HFF-Myc (cell line): ENCODE data around the gene KIRREL3.

Experiments
- DNase-seq: peaks from one replicate; pipeline ENCODE4 v3.0.0-alpha.2; 2011; ENCODE audit warnings: low read depth; ENCODE audit errors: extremely low read depth
- H3K4me3 ChIP-seq: replicated peaks from 2 replicates; pipeline ENCODE4 v1.5.1; 2011; ENCODE audit warnings: low read depth, mild to moderate bottlenecking, control low read depth, low read length
- CTCF ChIP-seq: IDR thresholded peaks from 2 replicates; pipeline ENCODE4 v1.5.1; 2012; ENCODE audit warnings: mild to moderate bottlenecking, low read depth, low read length, control low read depth; ENCODE audit errors: missing control alignments

The KIRREL3 gene

GRCh38 chr11:126451211-126451802 lies 549.3 kb downstream of the KIRREL3 start:
- TF ChIP-seq CTCF = no peak
- no peak for DNase-seq
- no peak overlapping the region for H3K4me3 ChIP-seq

GRCh38 chr11:126450806-126451205 lies 549.8 kb downstream of the KIRREL3 start:
- no peak for TF ChIP-seq CTCF
- H3K4me3 ChIP-seq = no peak overlapping the region
- DNase-seq = no peak

GRCh38 chr11:126450198-126450597 lies 550.4 kb downstream of the KIRREL3 start:
- H3K4me3 ChIP-seq = no peak overlapping the region
- TF ChIP-seq CTCF = no peak
- DNase-seq = no peak

GRCh38 chr11:126446581-126446980 lies 554.0 kb downstream of the KIRREL3 start:
- no peak overlapping the region for H3K4me3 ChIP-seq
- DNase-seq = no peak
- no peak for TF ChIP-seq CTCF

GRCh38 chr11:126444072-126444471 lies 556.5 kb downstream of the KIRREL3 start:
- no peak for TF ChIP-seq CTCF
- no peak for DNase-seq

GRCh38 chr11:126443120-126443519 lies 557.5 kb downstream of the KIRREL3 start:
- DNase-seq = no peak
- H3K4me3 ChIP-seq = no peak overlapping the region
- no peak for TF ChIP-seq CTCF

More at GRCh38 chr11:126444072-126444471, 556.5 kb downstream of the KIRREL3 start:
- H3K4me3 ChIP-seq = no peak overlapping the region
